Nucleus accumbens (tissue), 56 donors: Measurements from ENCODE around the gene BCL7C.

ENCODE experiments used
- DNase-seq, 56 donors: peaks; one replicate each; lab custom pipeline; 2025; lab: John Stamatoyannopoulos, UW

BCL7C gene

DNA sequence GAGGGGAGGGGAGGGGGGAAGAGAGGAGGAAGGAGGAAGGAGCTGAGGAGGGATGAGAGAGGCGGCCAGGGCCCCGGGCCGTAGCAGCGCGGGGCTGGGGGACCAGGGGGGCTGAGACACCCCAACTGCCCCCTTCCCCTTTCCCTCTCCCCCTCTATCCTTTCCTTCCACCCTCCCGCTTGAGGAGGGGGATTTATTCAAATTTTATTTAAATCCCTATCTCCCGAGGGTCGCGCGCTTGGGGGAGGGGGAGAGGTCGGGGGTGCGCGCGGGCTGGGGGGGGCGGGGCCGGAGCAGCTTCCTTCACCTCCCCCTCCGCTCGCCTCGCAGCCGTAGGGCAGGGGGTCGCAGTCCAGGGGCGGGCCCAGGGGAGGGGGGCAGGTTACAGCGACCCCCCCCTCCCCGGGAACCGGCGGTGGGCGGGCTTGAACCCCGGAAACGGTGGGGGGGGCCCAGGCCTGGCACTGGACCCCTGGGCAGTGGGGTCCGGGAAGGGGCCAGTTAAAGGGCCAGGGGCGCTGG is 29.7 kb upstream of the BCL7C start, which contains the start of gene FBXL19:
FBXL19 (plus strand) TSS at position 19 of the 522 bp plus-strand sequence. CDS start 2,183 bp downstream, outside the sequence.
- peak in 3 of 56 donors; percentile 48 to 52 (median 48) for DNase-seq

DNA sequence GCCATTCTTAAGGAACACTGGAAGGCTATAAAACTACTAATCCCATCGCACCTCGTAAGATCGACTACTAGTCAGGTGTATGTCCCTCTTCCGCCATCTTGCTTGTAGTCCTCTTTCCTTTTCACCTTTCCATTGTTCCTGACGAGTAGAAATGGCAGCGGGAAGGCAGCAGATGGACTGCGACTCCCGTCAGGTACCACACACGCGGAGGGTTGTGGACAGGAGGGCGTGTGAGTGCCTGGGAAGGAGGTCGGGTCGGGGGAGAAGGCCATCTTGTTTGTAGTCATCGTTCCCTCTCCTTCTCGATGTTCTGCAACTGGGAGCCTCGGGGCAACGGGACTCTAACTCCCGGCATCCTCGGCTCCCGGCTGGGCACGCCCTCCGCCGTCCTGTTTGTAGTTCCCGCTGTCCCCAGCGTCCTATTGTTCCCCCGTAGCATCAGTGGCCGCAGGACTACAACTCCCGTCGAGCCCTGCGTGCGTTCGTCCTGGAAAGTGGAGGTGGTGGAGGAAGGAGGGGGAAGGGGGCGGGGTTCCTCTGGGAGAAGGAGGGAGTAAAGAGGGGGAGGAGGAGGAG is 29.2 kb upstream of the BCL7C start:
- peak; percentile 91 to 100 (median 99) for DNase-seq

DNA sequence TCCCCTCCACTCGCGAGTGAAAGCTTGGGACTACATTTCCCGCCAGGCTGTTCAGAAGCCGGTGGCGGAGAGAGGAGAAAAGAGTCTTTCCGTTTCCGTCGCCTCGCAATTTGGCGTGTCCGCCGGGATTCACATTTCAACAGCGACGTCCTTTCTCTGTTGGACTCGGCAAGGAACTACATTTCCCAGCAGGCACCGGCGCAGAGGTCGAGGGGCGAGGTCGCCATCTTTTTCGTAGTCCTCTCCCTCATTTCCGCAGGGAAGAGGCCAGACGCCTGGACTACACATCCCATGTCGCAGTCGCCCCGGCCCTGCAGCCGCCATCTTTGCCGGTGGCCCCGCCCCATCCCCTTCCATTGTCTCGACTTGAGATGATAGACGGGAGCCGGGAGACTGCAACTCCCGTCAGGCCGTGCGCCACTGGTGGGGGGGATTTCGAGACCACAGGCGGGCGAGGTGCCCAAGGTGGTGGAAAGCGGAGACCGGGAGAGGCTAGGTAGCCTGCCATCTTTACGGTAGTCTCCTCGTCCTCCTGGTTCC is 28.6 kb upstream of the BCL7C start:
- DNase-seq = peak; percentile 96 to 100 (median 100)

DNA sequence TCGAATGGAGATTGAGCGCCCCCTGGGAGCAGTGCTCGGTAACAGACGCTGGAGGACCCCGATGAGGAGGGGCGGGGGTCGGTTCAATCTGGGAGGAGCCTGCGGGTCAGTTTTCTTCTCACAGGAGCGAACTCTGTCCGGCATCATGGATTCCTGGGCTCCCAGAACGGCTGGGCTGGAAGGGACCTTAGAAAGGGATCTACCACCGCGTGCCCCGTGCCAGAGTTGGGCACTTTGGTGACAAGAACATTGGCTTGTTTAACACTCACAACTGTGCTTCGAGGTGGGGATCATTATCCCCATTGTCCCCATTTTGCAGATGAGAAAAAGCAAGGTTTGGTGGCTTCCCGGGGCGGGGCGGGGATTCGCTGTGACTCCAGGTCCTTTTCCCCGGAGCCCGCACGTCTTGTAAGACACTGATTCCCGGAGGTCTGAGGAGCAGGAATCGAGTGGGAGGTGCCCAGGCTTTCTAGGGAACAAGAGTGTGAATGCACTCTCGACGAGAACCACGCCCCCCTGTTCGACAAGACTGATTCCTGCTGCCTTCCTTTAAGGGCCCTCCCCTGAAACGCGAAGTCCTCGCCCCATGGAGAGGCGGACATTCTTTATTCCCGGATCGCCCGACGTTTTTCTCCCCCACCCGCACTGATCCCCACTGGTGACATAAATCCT is 28.0 kb upstream of the BCL7C start:
- DNase-seq = peak; percentile 12 to 92 (median 76)

GRCh38 chr16:30921459-30921747 is 27.5 kb upstream of the BCL7C start:
- DNase-seq = no peak

GRCh38 chr16:30920891-30921290 is 27.0 kb upstream of the BCL7C start:
- no peak for DNase-seq

DNA sequence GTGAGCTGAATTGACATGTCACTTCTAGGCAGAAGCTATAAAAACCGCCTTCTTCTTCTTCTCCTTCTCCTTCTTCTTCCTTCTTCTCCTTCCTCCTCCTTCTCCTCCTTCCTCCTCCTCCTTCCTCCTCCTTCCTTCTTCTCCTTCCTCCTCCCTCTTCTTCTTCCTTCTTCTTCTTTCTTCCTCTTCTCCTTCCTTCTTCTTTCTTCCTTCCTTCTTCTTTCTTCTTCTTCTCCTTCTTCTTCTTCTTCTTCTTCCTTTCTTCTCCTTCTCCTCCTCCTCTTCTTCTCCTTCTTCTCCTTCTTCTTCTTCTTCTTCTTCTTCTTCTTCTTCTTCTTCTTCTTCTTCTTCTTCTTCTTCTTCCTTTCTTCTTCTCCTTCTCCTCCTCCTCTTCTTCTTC is 24.7 kb upstream of the BCL7C start:
- DNase-seq = no peak

- no peak for DNase-seq
These were observed 21.0 kb upstream of the BCL7C start for GRCh38 chr16:30914830-30915229.

GRCh38 chr16:30912794-30913412 is 19.0 kb upstream of the BCL7C start:
- no peak for DNase-seq

GRCh38 chr16:30910427-30911029 is 16.7 kb upstream of the BCL7C start:
- DNase-seq = no peak

DNA sequence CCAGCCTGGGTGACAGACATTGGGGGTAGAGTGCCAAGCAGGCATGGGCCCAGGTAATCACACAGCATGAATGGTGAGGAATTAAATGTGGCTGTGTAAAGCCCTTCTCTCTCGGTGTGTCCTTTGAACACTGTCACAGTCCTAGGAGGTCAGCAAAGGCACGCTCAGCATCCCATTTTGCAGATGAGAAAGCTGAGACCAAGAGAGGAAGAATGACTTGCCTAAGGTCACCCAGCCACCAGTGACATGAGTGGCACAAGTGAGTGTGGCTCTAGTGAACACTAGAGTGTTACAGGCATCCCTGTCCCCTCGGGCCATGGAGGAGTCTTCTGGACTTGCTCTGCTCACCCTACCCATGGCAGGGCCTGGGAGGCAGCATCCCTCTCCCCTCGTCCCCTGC is 13.2 kb upstream of the BCL7C start:
- DNase-seq = no peak

DNA sequence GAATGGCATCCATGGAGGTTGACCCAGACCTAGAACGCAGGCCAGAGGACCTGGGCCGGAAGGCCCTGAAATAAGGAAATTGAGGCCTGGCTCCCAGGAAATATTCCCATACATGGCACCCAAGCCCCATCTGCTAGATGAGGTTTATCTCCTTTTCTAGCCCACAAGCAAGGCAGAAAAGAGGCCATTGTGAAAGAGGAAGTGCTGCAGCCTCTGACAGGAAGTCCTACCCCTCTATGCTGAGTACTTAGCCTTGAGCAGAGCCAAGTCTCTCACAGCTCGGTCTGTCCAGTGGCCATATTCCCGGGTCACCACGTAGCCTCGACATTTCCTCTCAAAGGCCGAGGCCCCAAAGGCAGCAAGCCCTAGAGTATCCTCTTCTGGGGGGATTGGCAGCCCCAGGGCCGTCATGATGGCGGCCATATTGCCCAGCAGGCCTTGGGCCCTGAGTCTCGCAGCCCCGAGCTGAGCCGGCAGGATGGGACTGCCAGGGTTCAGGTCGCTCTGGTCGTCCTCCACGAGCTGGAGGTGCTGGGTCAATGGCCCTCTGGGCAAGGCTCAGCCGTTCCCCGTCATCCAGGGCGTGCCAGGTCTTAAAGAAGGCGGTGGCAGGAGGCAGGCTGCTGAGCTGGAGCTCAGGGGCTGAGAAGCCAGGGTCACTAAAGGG is 10.4 kb upstream of the BCL7C start:
- no peak for DNase-seq

GRCh38 chr16:30903596-30903995 is 9.7 kb upstream of the BCL7C start:
- DNase-seq = peak in 10 of 56 donors; percentile 4 to 54 (median 20)

DNA sequence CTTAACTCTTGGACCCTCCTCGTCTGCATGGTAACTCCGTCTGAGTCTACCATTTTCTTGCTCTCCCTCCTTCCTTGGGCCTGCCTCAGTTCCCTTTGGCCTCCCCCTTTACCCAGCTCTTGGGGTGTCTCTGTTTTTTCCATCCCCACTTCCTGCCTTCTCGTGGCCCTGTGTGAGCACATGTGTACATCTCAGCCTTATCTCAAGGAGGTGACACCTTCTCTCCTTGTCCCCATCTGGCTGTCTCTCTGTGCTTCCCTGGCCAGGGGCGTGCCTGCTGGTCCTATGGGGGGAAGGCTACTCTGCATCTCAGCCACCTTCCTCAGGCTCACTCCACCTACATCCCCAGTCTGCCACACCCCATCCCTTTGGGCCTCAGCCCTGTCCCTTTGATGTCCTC is 9.1 kb upstream of the BCL7C start:
- DNase-seq = no peak

GRCh38 chr16:30902029-30902972 is 8.4 kb upstream of the BCL7C start:
- peak in 42 of 56 donors; percentile 9 to 72 (median 52) for DNase-seq

GRCh38 chr16:30901201-30902028 is 7.5 kb upstream of the BCL7C start:
- no peak for DNase-seq

- DNase-seq = no peak
These were observed 6.7 kb upstream of the BCL7C start for GRCh38 chr16:30900588-30900987.

- no peak for DNase-seq
These were observed 5.9 kb upstream of the BCL7C start for GRCh38 chr16:30899794-30900193.
